Measurements from ENCODE around the gene COL9A1.

COL9A1 gene

DNA sequence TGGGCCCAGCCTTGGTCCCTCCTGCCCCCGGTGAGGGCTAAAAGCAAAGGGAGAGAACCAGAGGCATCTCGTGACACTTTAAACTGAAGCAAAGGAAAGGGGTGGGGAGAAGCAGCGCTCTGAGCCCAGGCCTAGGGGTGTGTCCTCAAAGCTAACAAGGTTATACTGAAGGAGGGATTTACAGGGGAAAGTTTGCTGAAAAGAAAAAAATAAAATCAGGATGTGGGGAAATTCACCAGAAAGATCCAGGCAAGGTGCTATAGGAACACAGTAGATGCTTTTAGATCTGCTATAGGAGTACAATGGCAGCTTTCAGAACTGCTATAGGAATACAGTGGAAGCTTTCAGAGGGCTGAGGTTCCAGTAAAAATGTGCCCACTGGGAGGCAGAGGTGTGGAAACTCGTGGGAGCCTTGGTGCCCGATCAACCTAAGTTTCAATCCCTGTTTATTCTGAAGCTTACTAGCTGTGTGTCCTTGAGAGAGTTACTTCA, at the start of gene COL9A1:
Gene COL9A1, minus strand, starts transcription at position 51 of the 492 bp plus-strand sequence. CDS start 160 bp downstream, outside the sequence.
- no peaks in the 10 kb centered on the region for H4K20me1 ChIP-seq (ENCODE audit: insufficient read depth, low read length)
- no peak for DNase-seq
- no peaks in the 10 kb centered on the region for H3K9me3 ChIP-seq (ENCODE audit: insufficient read depth, low read length, severe bottlenecking)

GRCh38 chr6:70351461-70351860, 48.6 kb upstream of the COL9A1 start:
- ATAC-seq (ENCODE audit: insufficient read depth, low read depth) (no peak), DNase-seq (no peak)
- peaks cover 5% of the 10 kb centered on the region for H3K27me3 ChIP-seq (ENCODE audit: insufficient read depth, low read length, poor library complexity)
- H3K4me3 ChIP-seq (ENCODE audit: low read depth in 1 of 2, low read length in 2 of 2): no peak overlapping the region
- TF ChIP-seq EZH2 (IDR thresholded peaks at IDR 0.05; ENCODE audit: borderline replicate concordance, low read depth, low read length, severe bottlenecking): no peak
- TF ChIP-seq, protein P1, sequence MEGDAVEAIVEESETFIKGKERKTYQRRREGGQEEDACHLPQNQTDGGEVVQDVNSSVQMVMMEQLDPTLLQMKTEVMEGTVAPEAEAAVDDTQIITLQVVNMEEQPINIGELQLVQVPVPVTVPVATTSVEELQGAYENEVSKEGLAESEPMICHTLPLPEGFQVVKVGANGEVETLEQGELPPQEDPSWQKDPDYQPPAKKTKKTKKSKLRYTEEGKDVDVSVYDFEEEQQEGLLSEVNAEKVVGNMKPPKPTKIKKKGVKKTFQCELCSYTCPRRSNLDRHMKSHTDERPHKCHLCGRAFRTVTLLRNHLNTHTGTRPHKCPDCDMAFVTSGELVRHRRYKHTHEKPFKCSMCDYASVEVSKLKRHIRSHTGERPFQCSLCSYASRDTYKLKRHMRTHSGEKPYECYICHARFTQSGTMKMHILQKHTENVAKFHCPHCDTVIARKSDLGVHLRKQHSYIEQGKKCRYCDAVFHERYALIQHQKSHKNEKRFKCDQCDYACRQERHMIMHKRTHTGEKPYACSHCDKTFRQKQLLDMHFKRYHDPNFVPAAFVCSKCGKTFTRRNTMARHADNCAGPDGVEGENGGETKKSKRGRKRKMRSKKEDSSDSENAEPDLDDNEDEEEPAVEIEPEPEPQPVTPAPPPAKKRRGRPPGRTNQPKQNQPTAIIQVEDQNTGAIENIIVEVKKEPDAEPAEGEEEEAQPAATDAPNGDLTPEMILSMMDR (IDR thresholded peaks at IDR 0.05; ENCODE audit: borderline replicate concordance, extremely low read depth, low read length, poor library complexity, severe bottlenecking): no peak
- H3K36me3 ChIP-seq (ENCODE audit: insufficient read depth, low read length): no peaks in the 10 kb centered on the region
- no peaks in the 10 kb centered on the region for H3K79me2 ChIP-seq (ENCODE audit: insufficient read depth, low read length)
- H3K27ac ChIP-seq (ENCODE audit: low read length): no peak overlapping the region
- H3K4me1 ChIP-seq (ENCODE audit: insufficient read depth, low read length): no peaks in the 10 kb centered on the region
- H2AFZ ChIP-seq (ENCODE audit: low read depth, low read length): no peak overlapping the region
- H4K20me1 ChIP-seq (ENCODE audit: insufficient read depth, low read length): no peaks in the 10 kb centered on the region
- H3K9me3 ChIP-seq (ENCODE audit: insufficient read depth, low read length, severe bottlenecking): no peaks in the 10 kb centered on the region
- H3K4me2 ChIP-seq (ENCODE audit: insufficient read depth, low read length): no peak overlapping the region
- no peak overlapping the region for H3K9ac ChIP-seq (ENCODE audit: low read depth, low read length)

More for the DNA sequence above, at the start of gene COL9A1:
- Histone ChIP-seq H3K4me3 (ENCODE audit: low read depth in 1 of 2, low read length in 2 of 2) (no peak within 1 kb of the TSS), H3K9ac (ENCODE audit: low read depth, low read length) (no peak within 1 kb of the TSS), H3K79me2 (ENCODE audit: insufficient read depth, low read length) (no peaks in the 10 kb centered on the region), H2AFZ (ENCODE audit: low read depth, low read length) (no peak within 1 kb of the TSS), H3K36me3 (ENCODE audit: insufficient read depth, low read length) (no peaks in the 10 kb centered on the region), H3K4me1 (ENCODE audit: insufficient read depth, low read length) (no peaks in the 10 kb centered on the region), H3K27me3 (ENCODE audit: insufficient read depth, low read length, poor library complexity) (peaks cover 5% of the 10 kb centered on the region), H3K27ac (ENCODE audit: low read length) (no peak within 1 kb of the TSS), H3K4me2 (ENCODE audit: insufficient read depth, low read length) (no peak within 1 kb of the TSS)
- ATAC-seq (ENCODE audit: insufficient read depth, low read depth): no peak
- TF ChIP-seq, protein P1 (IDR thresholded peaks at IDR 0.05; ENCODE audit: borderline replicate concordance, extremely low read depth, low read length, poor library complexity, severe bottlenecking): no peak
- TF ChIP-seq EZH2 (IDR thresholded peaks at IDR 0.05; ENCODE audit: borderline replicate concordance, low read depth, low read length, severe bottlenecking): no peak

DNA sequence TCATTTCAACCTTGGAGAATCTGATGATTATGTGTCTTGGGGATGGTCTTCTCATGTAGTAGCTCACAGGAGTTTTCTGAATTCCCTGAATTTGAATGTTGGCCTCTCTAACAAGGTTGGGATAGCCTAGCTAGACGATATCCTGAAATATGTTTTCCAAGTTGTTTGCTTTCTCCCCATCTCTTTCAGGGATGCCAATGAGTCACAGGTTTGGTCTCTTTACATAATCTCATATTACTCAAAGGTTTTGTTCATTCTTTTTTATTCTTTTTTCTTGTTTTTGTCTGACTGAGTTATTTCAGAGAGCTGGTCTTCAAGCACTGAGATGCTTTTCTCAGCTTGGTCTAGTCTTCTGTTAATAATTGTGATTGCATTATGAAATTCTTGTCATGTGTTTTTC, 42.7 kb upstream of the COL9A1 start:
- DNase-seq (no peak), ATAC-seq (ENCODE audit: insufficient read depth, low read depth) (no peak)
- Histone ChIP-seq H3K4me2 (ENCODE audit: insufficient read depth, low read length) (no peak overlapping the region), H3K4me3 (ENCODE audit: low read depth in 1 of 2, low read length in 2 of 2) (no peak overlapping the region), H3K4me1 (ENCODE audit: insufficient read depth, low read length) (no peaks in the 10 kb centered on the region), H4K20me1 (ENCODE audit: insufficient read depth, low read length) (no peaks in the 10 kb centered on the region), H3K79me2 (ENCODE audit: insufficient read depth, low read length) (no peaks in the 10 kb centered on the region), H3K27me3 (ENCODE audit: insufficient read depth, low read length, poor library complexity) (no peaks in the 10 kb centered on the region), H3K9ac (ENCODE audit: low read depth, low read length) (no peak overlapping the region), H3K36me3 (ENCODE audit: insufficient read depth, low read length) (no peaks in the 10 kb centered on the region), H2AFZ (ENCODE audit: low read depth, low read length) (no peak overlapping the region), H3K9me3 (ENCODE audit: insufficient read depth, low read length, severe bottlenecking) (no peaks in the 10 kb centered on the region), H3K27ac (ENCODE audit: low read length) (no peak overlapping the region)
- TF ChIP-seq, protein P1 (IDR thresholded peaks at IDR 0.05; ENCODE audit: borderline replicate concordance, extremely low read depth, low read length, poor library complexity, severe bottlenecking): no peak
- TF ChIP-seq EZH2 (IDR thresholded peaks at IDR 0.05; ENCODE audit: borderline replicate concordance, low read depth, low read length, severe bottlenecking): no peak
